OCI-LY7 (cell line): ENCODE measurements around the gene PDE10A. TPM values are rescaled to one million over a fixed set of nuclear protein-coding genes. Genes with fewer than 3 reads are reported as not detected.

Experiments used
- BruUV-seq: library from RNA; stranded (reverse); fragments of 400-500 nt; replicated peaks from 2 replicates; lab custom pipeline; 2021; lab: Mats Ljungman, UMichigan
- CTCF ChIA-PET: fragments of 300-600 bp; sonication (Branson Sonifier 250); formaldehyde crosslinking; loops from one replicate; lab custom pipeline; 2022; ENCODE audit warnings: antibody characterized with exemption; ENCODE audit not compliant: unreplicated experiment; lab: Charles Lee
- POLR2A ChIA-PET: fragments of 300-600 bp; sonication (Branson Sonifier 250); formaldehyde crosslinking; loops from one replicate; lab custom pipeline; 2022; ENCODE audit warnings: antibody characterized with exemption; lab: Charles Lee
- DNase-seq: peaks from one replicate; pipeline ENCODE4 v3.0.0-alpha.2; 2015; ENCODE audit warnings: low spot score
- H2AFZ ChIP-seq: fragments of 200-600 bp; sonication (generic), shearing (Covaris generic); 2 replicates; pipeline ENCODE4 v1.6.1; 2014; ENCODE audit warnings: mild to moderate bottlenecking, antibody characterized with exemption, low read length, moderate library complexity
- H3K27ac ChIP-seq: fragments of 200-600 bp; sonication (generic); 2 replicates; pipeline ENCODE4 v1.5.1; 2014; ENCODE audit warnings: mixed run types, low read depth, mild to moderate bottlenecking, moderate library complexity, low read length, inconsistent platforms; ENCODE audit not compliant: poor library complexity, severe bottlenecking
- H3K36me3 ChIP-seq: fragments of 200-600 bp; sonication (generic); 2 replicates; pipeline ENCODE4 v1.6.1; 2014; ENCODE audit warnings: mild to moderate bottlenecking, antibody characterized with exemption, low read length, moderate library complexity, mixed read lengths; ENCODE audit not compliant: insufficient read depth
- H3K4me1 ChIP-seq: fragments of 200-600 bp; sonication (generic); 2 replicates; pipeline ENCODE4 v1.5.1; 2014; ENCODE audit warnings: mild to moderate bottlenecking, low read length; ENCODE audit not compliant: insufficient read depth, poor library complexity, severe bottlenecking
- H3K4me2 ChIP-seq: fragments of 200-600 bp; sonication (generic); 2 replicates; pipeline ENCODE4 v1.6.1; 2014; ENCODE audit warnings: mild to moderate bottlenecking, low read length
- H3K4me3 ChIP-seq: fragments of 200-600 bp; sonication (generic); 2 replicates; pipeline ENCODE4 v1.5.1; 2014; ENCODE audit warnings: mild to moderate bottlenecking, low read depth, low read length; ENCODE audit not compliant: poor library complexity, severe bottlenecking
- H3K79me2 ChIP-seq: fragments of 200-600 bp; sonication (generic); 2 replicates; pipeline ENCODE4 v1.6.1; 2016; ENCODE audit warnings: low read depth, mild to moderate bottlenecking, low read length, moderate library complexity, mixed read lengths; ENCODE audit not compliant: insufficient read depth
- H3K9me2 ChIP-seq: fragments of 200-600 bp; sonication (generic); 2 replicates; pipeline ENCODE4 v1.6.1; 2016; ENCODE audit warnings: mild to moderate bottlenecking, low read length, mixed read lengths; ENCODE audit not compliant: insufficient read depth
- H3K9me3 ChIP-seq: fragments of 200-600 bp; sonication (generic); 2 replicates; pipeline ENCODE4 v1.6.1; 2014; ENCODE audit warnings: mild to moderate bottlenecking, mixed run types, low read length, mixed read lengths
- H4K20me1 ChIP-seq: fragments of 200-600 bp; sonication (generic); 2 replicates; pipeline ENCODE4 v1.6.1; 2014; ENCODE audit warnings: mild to moderate bottlenecking, antibody characterized with exemption, low read length, moderate library complexity, mixed read lengths; ENCODE audit not compliant: insufficient read depth
- CTCF ChIP-seq: fragments of 200-600 bp; sonication (generic); conservative IDR thresholded peaks from 2 replicates; pipeline ENCODE4 v1.5.1; 2014; ENCODE audit warnings: mild to moderate bottlenecking, antibody characterized with exemption, low read length, moderate library complexity, mixed read lengths
- EZH2phosphoT487 ChIP-seq: fragments of 200-600 bp; sonication (generic); IDR thresholded peaks from 2 replicates; pipeline ENCODE4 v1.6.1; 2018; ENCODE audit warnings: low read depth, borderline replicate concordance, mild to moderate bottlenecking, mixed run types, antibody characterized with exemption, low read length, moderate library complexity, mixed read lengths
- intact Hi-C: fragments of 100-400 bp; cut with micrococcal nuclease; formaldehyde crosslinking; loops from one replicate; pipeline ENCODE4 v1.10.0; 2022; ENCODE audit not compliant: unreplicated experiment
- total RNA-seq, 2 experiments: library from RNA; depleted of rRNA in 1 of 2; stranded (reverse); fragments of >200 nt in 1 of 2; shearing (Covaris generic) in 1 of 2; gene quantifications; 2 replicates each; pipeline ENCODE4 v1.2.3, GENCODE V29; 2014 to 2022

Gene PDE10A
- total RNA-seq, 2 experiments from 2014 or later = not detected

GRCh38 chr6:165652766-165653165 is 10.3 kb downstream of the PDE10A start:
- Histone ChIP-seq H3K4me2 (no peak overlapping the region), H3K36me3 (no peaks in the 10 kb centered on the region), H4K20me1 (no peaks in the 10 kb centered on the region), H3K4me1 (no peaks in the 10 kb centered on the region), H3K4me3 (no peak overlapping the region), H3K9me2 (no peaks in the 10 kb centered on the region), H3K79me2 (no peaks in the 10 kb centered on the region), H3K9me3 (no peaks in the 10 kb centered on the region), H3K27ac (no peak overlapping the region), H2AFZ (no peak overlapping the region)
- TF ChIP-seq EZH2phosphoT487 (no peak), CTCF (no peak)
- POLR2A ChIA-PET = no interaction called here
- intact Hi-C loops = no loop called here
- BruUV-seq = no TSS peak
- CTCF ChIA-PET = no interaction called here
- no peak for DNase-seq

- no peak for TF ChIP-seq CTCF
- no peak for TF ChIP-seq EZH2phosphoT487
- no TSS peak for BruUV-seq
- Histone ChIP-seq H3K9me2 (no peaks in the 10 kb centered on the region), H2AFZ (no peak overlapping the region), H4K20me1 (no peaks in the 10 kb centered on the region), H3K9me3 (no peaks in the 10 kb centered on the region), H3K36me3 (no peaks in the 10 kb centered on the region), H3K27ac (no peak overlapping the region), H3K4me3 (no peak overlapping the region), H3K4me1 (no peaks in the 10 kb centered on the region), H3K79me2 (no peaks in the 10 kb centered on the region), H3K4me2 (no peak overlapping the region)
- no peak for DNase-seq
- intact Hi-C loops = no loop called here
- CTCF ChIA-PET = no interaction called here
- POLR2A ChIA-PET = interaction anchor here (0.6 to 1.2 kb wide), 2 partner anchors 9 to 25 kb away, joined by 3 to 4 read pairs; no protein-coding TSS in a partner anchor
Measured at GRCh38 chr6:165649166-165650137, 13.6 kb downstream of the PDE10A start.

DNA sequence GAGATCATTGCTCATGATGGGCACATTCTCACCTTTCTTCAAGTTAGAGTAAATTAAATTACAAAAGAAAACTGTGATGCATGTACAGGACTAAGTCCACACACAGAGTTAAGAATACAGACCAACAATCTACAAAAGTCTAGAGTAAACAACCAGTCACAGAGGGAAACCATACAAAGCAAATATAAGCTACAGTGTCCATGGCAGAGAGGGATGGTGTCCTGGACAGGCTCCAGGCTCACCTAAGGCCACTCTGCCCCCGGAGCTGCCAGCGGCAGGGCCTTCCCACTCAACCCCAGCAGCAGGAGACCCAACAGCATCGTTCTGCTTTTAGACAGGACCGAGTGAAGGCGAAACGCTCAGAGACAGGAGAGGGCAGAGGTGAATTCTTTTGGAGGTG is 16.0 kb downstream of the PDE10A start:
- Histone ChIP-seq H3K27ac (no peak overlapping the region), H3K9me3 (no peaks in the 10 kb centered on the region), H3K4me3 (no peak overlapping the region), H3K4me1 (no peaks in the 10 kb centered on the region), H2AFZ (no peak overlapping the region), H4K20me1 (no peaks in the 10 kb centered on the region), H3K36me3 (no peaks in the 10 kb centered on the region), H3K4me2 (no peak overlapping the region), H3K9me2 (no peaks in the 10 kb centered on the region), H3K79me2 (no peaks in the 10 kb centered on the region)
- DNase-seq = no peak
- POLR2A ChIA-PET = no interaction called here
- no TSS peak for BruUV-seq
- intact Hi-C loops = no loop called here
- TF ChIP-seq CTCF (no peak), EZH2phosphoT487 (no peak)
- CTCF ChIA-PET = no interaction called here
